PC-9 (cell line): ENCODE data around the gene SGCE. TPM values are rescaled to one million over a fixed set of nuclear protein-coding genes. Genes with fewer than 3 reads are reported as not detected.

Experiments used
- BruUV-seq: library from RNA; stranded (reverse); fragments of 400-500 nt; replicated peaks from 2 replicates; lab custom pipeline; 2021; lab: Mats Ljungman, UMichigan
- CTCF ChIA-PET: fragments of 300-600 bp; sonication (Branson Sonifier 250); formaldehyde crosslinking; loops from one replicate; lab custom pipeline; 2022; ENCODE audit warnings: antibody characterized with exemption; lab: Charles Lee
- POLR2A ChIA-PET: fragments of 300-600 bp; sonication (Branson Sonifier 250); formaldehyde crosslinking; loops from one replicate; lab custom pipeline; 2022; ENCODE audit warnings: antibody characterized with exemption; ENCODE audit not compliant: unreplicated experiment; lab: Charles Lee
- DNase-seq, 2 experiments: peaks; one replicate each; pipeline versions ENCODE4 v3.0.0 to v3.0.0-alpha.2; 2015 to 2022; ENCODE audit warnings: mixed read lengths in 1 of 2
- H2AFZ ChIP-seq: fragments of 200-600 bp; sonication (generic); 2 replicates; pipeline ENCODE4 v1.8.1; 2017; ENCODE audit warnings: antibody characterized with exemption
- H3F3A ChIP-seq: fragments of 200-600 bp; sonication (generic); 2 replicates; pipeline ENCODE4 v1.8.1; 2017; ENCODE audit warnings: antibody characterized with exemption, mild to moderate bottlenecking, low read depth; ENCODE audit not compliant: insufficient read depth
- H3K27ac ChIP-seq: fragments of 200-600 bp; sonication (generic); 2 replicates; pipeline ENCODE4 v1.6.1; 2016; ENCODE audit warnings: mixed run types
- H3K27me3 ChIP-seq: fragments of 200-600 bp; sonication (generic); 2 replicates; pipeline ENCODE4 v1.6.1; 2016; ENCODE audit warnings: low read depth, mixed run types; ENCODE audit not compliant: insufficient read depth
- H3K36me3 ChIP-seq: fragments of 200-600 bp; sonication (generic); 2 replicates; pipeline ENCODE4 v1.6.1; 2016; ENCODE audit warnings: low read depth, mixed run types
- H3K4me1 ChIP-seq: fragments of 200-600 bp; sonication (generic); replicated peaks from 2 replicates; pipeline ENCODE4 v1.6.1; 2016; ENCODE audit warnings: mixed run types; ENCODE audit not compliant: insufficient read depth
- H3K4me2 ChIP-seq: fragments of 200-600 bp; sonication (generic); 2 replicates; pipeline ENCODE4 v1.6.1; 2017; ENCODE audit warnings: mixed run types
- H3K4me3 ChIP-seq: fragments of 200-600 bp; sonication (generic); 2 replicates; pipeline ENCODE4 v1.6.1; 2016; ENCODE audit warnings: mixed run types
- H3K79me2 ChIP-seq: fragments of 200-600 bp; sonication (generic); 2 replicates; pipeline ENCODE4 v1.6.1; 2017; ENCODE audit warnings: low read depth, mixed run types
- H3K9me2 ChIP-seq: fragments of 200-600 bp; sonication (generic); 2 replicates; pipeline ENCODE4 v1.8.1; 2017; ENCODE audit warnings: mild to moderate bottlenecking; ENCODE audit not compliant: insufficient read depth
- H3K9me3 ChIP-seq: fragments of 200-600 bp; sonication (generic); 2 replicates; pipeline ENCODE4 v1.8.1; 2016; ENCODE audit warnings: low read depth; ENCODE audit not compliant: insufficient read depth
- H4K20me1 ChIP-seq: fragments of 200-600 bp; sonication (generic); 2 replicates; pipeline ENCODE4 v1.8.1; 2017; ENCODE audit not compliant: insufficient read depth
- CTCF ChIP-seq: fragments of 200-600 bp; sonication (generic); conservative IDR thresholded peaks from 2 replicates; pipeline ENCODE4 v1.6.1; 2017; ENCODE audit warnings: mixed run types, antibody characterized with exemption, mild to moderate bottlenecking, moderate library complexity
- EZH2 ChIP-seq: fragments of 200-600 bp; sonication (generic); IDR thresholded peaks from 2 replicates; pipeline ENCODE4 v1.8.0; 2017; ENCODE audit warnings: antibody characterized with exemption, low read depth
- intact Hi-C: fragments of 100-400 bp; cut with micrococcal nuclease; formaldehyde crosslinking; loops from one replicate; pipeline ENCODE4 v1.10.0; 2022; ENCODE audit not compliant: unreplicated experiment
- total RNA-seq: library from RNA; stranded (reverse); gene quantifications from 2 replicates; pipeline ENCODE4 v1.2.3, GENCODE V29; 2021

Gene SGCE
- total RNA-seq, 1 experiment from 2014 or later: 37.7 TPM

GRCh38 chr7:94556028-94556427 is 99.9 kb downstream of the SGCE start:
- no peaks in the 10 kb centered on the region for H3F3A ChIP-seq
- ChIA-PET POLR2A (no interaction called here), CTCF (no interaction called here)
- H4K20me1 ChIP-seq: no peaks in the 10 kb centered on the region
- H3K27me3 ChIP-seq: no peaks in the 10 kb centered on the region
- H3K79me2 ChIP-seq: no peaks in the 10 kb centered on the region
- H3K4me2 ChIP-seq: no peak overlapping the region
- H3K4me3 ChIP-seq: no peak overlapping the region
- no TSS peak for BruUV-seq
- no peak overlapping the region for H2AFZ ChIP-seq
- TF ChIP-seq CTCF (no peak), EZH2 (no peak)
- no peaks in the 10 kb centered on the region; the same call in 1 of the 2 replicates for H3K9me3 ChIP-seq
- no peak overlapping the region for H3K27ac ChIP-seq
- H3K9me2 ChIP-seq: no peaks in the 10 kb centered on the region
- DNase-seq: no peak
- intact Hi-C loops: no loop called here
- H3K4me1 ChIP-seq: no peaks in the 10 kb centered on the region
- H3K36me3 ChIP-seq: 0 out of 2 replicates have a peak, but pooled peaks cover 5% of the 10 kb centered on the region

- Histone ChIP-seq H3K27me3 (no peaks in the 10 kb centered on the region), H3F3A (no peaks in the 10 kb centered on the region), H2AFZ (no peak overlapping the region), H3K9me2 (no peaks in the 10 kb centered on the region; the same call in 1 of the 2 replicates), H3K4me3 (no peak overlapping the region), H3K27ac (no peak overlapping the region), H3K9me3 (no peaks in the 10 kb centered on the region), H4K20me1 (no peaks in the 10 kb centered on the region), H3K4me1 (no peaks in the 10 kb centered on the region), H3K4me2 (no peak overlapping the region), H3K79me2 (no peaks in the 10 kb centered on the region), H3K36me3 (no peaks in the 10 kb centered on the region)
- BruUV-seq: no TSS peak
- POLR2A ChIA-PET: no interaction called here
- no peak for TF ChIP-seq CTCF
- no peak for TF ChIP-seq EZH2
- DNase-seq: no peak
- CTCF ChIA-PET: no interaction called here
- intact Hi-C loops: no loop called here
Observed at GRCh38 chr7:94547126-94547525, 108.8 kb downstream of the SGCE start.

- no peak overlapping the region for H3K4me3 ChIP-seq
- no TSS peak for BruUV-seq
- H3K4me1 ChIP-seq: no peaks in the 10 kb centered on the region
- H3K36me3 ChIP-seq: no peaks in the 10 kb centered on the region
- H2AFZ ChIP-seq: no peak overlapping the region
- H3K79me2 ChIP-seq: no peaks in the 10 kb centered on the region
- no peaks in the 10 kb centered on the region for H3K9me3 ChIP-seq
- no peaks in the 10 kb centered on the region for H3K9me2 ChIP-seq
- ChIA-PET CTCF (no interaction called here), POLR2A (interaction anchor here (0.6 kb wide), 1 partner anchor 589 kb away, joined by 3 read pairs; no protein-coding TSS in a partner anchor)
- no peak for DNase-seq
- H4K20me1 ChIP-seq: no peaks in the 10 kb centered on the region
- no peaks in the 10 kb centered on the region for H3F3A ChIP-seq
- H3K27me3 ChIP-seq: no peaks in the 10 kb centered on the region
- no peak overlapping the region for H3K4me2 ChIP-seq
- intact Hi-C loops: no loop called here
- TF ChIP-seq CTCF: no peak
- H3K27ac ChIP-seq: no peak overlapping the region
Observed at GRCh38 chr7:94540428-94540827, 115.5 kb downstream of the SGCE start.

Other genes starting within 250 kb of the SGCE start
- gene CASD1, start 146.3 kb downstream of the SGCE start, total RNA-seq: 14.0 and 15.0 TPM in 2 replicates